ENCODE measurements around the gene COL3A1.

The COL3A1 gene

GRCh38 chr2:188983427-188984064 is 9.4 kb downstream of the COL3A1 start:
- Histone ChIP-seq H3K36me3 (ENCODE audit: insufficient read depth, insufficient read length, low read length) (no peaks in the 10 kb centered on the region), H3K27me3 (ENCODE audit: insufficient read depth, insufficient read length) (no peaks in the 10 kb centered on the region), H3K4me3 (ENCODE audit: insufficient read length, low read depth) (no peak overlapping the region), H3K9ac (ENCODE audit: insufficient read length, low read depth) (no peak overlapping the region), H3K4me1 (ENCODE audit: insufficient read depth, insufficient read length) (no peaks in the 10 kb centered on the region), H3K9me3 (ENCODE audit: insufficient read depth, low read length) (no peaks in the 10 kb centered on the region)
- TF ChIP-seq ZNF274 (IDR thresholded peaks at IDR 0.05; ENCODE audit: low read depth, low read length), result no peak
- no peak for TF ChIP-seq SUZ12 (IDR thresholded peaks at IDR 0.05; ENCODE audit: extremely low read depth, insufficient read depth, insufficient read length)
- no peak for TF ChIP-seq YY1 (IDR thresholded peaks at IDR 0.05; ENCODE audit: insufficient read depth, insufficient read length)
- DNase-seq (ENCODE audit: low read depth, low spot score), result no peak

- Histone ChIP-seq H3K27me3 (ENCODE audit: insufficient read depth, insufficient read length) (no peaks in the 10 kb centered on the region), H3K9me3 (ENCODE audit: insufficient read depth, low read length) (no peaks in the 10 kb centered on the region), H3K4me1 (ENCODE audit: insufficient read depth, insufficient read length) (no peaks in the 10 kb centered on the region), H3K4me3 (ENCODE audit: insufficient read length, low read depth) (no peak overlapping the region), H3K9ac (ENCODE audit: insufficient read length, low read depth) (no peak overlapping the region), H3K36me3 (ENCODE audit: insufficient read depth, insufficient read length, low read length) (no peaks in the 10 kb centered on the region)
- DNase-seq (ENCODE audit: low read depth, low spot score), result no peak
- TF ChIP-seq SUZ12 (IDR thresholded peaks at IDR 0.05; ENCODE audit: extremely low read depth, insufficient read depth, insufficient read length) (no peak), ZNF274 (IDR thresholded peaks at IDR 0.05; ENCODE audit: low read depth, low read length) (no peak), YY1 (IDR thresholded peaks at IDR 0.05; ENCODE audit: insufficient read depth, insufficient read length) (no peak)
Measured at GRCh38 chr2:188984065-188984491, 9.9 kb downstream of the COL3A1 start.

GRCh38 chr2:188984680-188985079 is 10.5 kb downstream of the COL3A1 start:
- DNase-seq (ENCODE audit: low read depth, low spot score), result no peak
- Histone ChIP-seq H3K27me3 (ENCODE audit: insufficient read depth, insufficient read length) (no peaks in the 10 kb centered on the region), H3K9ac (ENCODE audit: insufficient read length, low read depth) (no peak overlapping the region), H3K4me3 (ENCODE audit: insufficient read length, low read depth) (no peak overlapping the region), H3K36me3 (ENCODE audit: insufficient read depth, insufficient read length, low read length) (no peaks in the 10 kb centered on the region), H3K4me1 (ENCODE audit: insufficient read depth, insufficient read length) (no peaks in the 10 kb centered on the region), H3K9me3 (ENCODE audit: insufficient read depth, low read length) (no peaks in the 10 kb centered on the region)
- no peak for TF ChIP-seq YY1 (IDR thresholded peaks at IDR 0.05; ENCODE audit: insufficient read depth, insufficient read length)
- TF ChIP-seq ZNF274 (IDR thresholded peaks at IDR 0.05; ENCODE audit: low read depth, low read length), result no peak
- no peak for TF ChIP-seq SUZ12 (IDR thresholded peaks at IDR 0.05; ENCODE audit: extremely low read depth, insufficient read depth, insufficient read length)

- H3K9ac ChIP-seq (ENCODE audit: insufficient read length, low read depth), result no peak overlapping the region
- H3K9me3 ChIP-seq (ENCODE audit: insufficient read depth, low read length), result no peaks in the 10 kb centered on the region
- no peak for TF ChIP-seq YY1 (IDR thresholded peaks at IDR 0.05; ENCODE audit: insufficient read depth, insufficient read length)
- no peak for TF ChIP-seq ZNF274 (IDR thresholded peaks at IDR 0.05; ENCODE audit: low read depth, low read length)
- no peak for TF ChIP-seq SUZ12 (IDR thresholded peaks at IDR 0.05; ENCODE audit: extremely low read depth, insufficient read depth, insufficient read length)
- DNase-seq (ENCODE audit: low read depth, low spot score), result no peak
- H3K4me1 ChIP-seq (ENCODE audit: insufficient read depth, insufficient read length), result no peaks in the 10 kb centered on the region
- no peaks in the 10 kb centered on the region for H3K27me3 ChIP-seq (ENCODE audit: insufficient read depth, insufficient read length)
- H3K36me3 ChIP-seq (ENCODE audit: insufficient read depth, insufficient read length, low read length), result no peaks in the 10 kb centered on the region
- H3K4me3 ChIP-seq (ENCODE audit: insufficient read length, low read depth), result no peak overlapping the region
Measured at GRCh38 chr2:188986839-188987238, 12.7 kb downstream of the COL3A1 start.

GRCh38 chr2:188993247-188993646 is 19.1 kb downstream of the COL3A1 start:
- TF ChIP-seq YY1 (IDR thresholded peaks at IDR 0.05; ENCODE audit: insufficient read depth, insufficient read length) (no peak), ZNF274 (IDR thresholded peaks at IDR 0.05; ENCODE audit: low read depth, low read length) (no peak), SUZ12 (IDR thresholded peaks at IDR 0.05; ENCODE audit: extremely low read depth, insufficient read depth, insufficient read length) (no peak)
- H3K4me3 ChIP-seq (ENCODE audit: insufficient read length, low read depth), result no peak overlapping the region
- no peaks in the 10 kb centered on the region for H3K36me3 ChIP-seq (ENCODE audit: insufficient read depth, insufficient read length, low read length)
- H3K9me3 ChIP-seq (ENCODE audit: insufficient read depth, low read length), result no peaks in the 10 kb centered on the region
- no peak overlapping the region for H3K9ac ChIP-seq (ENCODE audit: insufficient read length, low read depth)
- no peak for DNase-seq (ENCODE audit: low read depth, low spot score)
- no peaks in the 10 kb centered on the region for H3K4me1 ChIP-seq (ENCODE audit: insufficient read depth, insufficient read length)
- no peaks in the 10 kb centered on the region for H3K27me3 ChIP-seq (ENCODE audit: insufficient read depth, insufficient read length)

- no peak overlapping the region for H3K4me3 ChIP-seq (ENCODE audit: insufficient read length, low read depth)
- H3K4me1 ChIP-seq (ENCODE audit: insufficient read depth, insufficient read length), result no peaks in the 10 kb centered on the region
- H3K9ac ChIP-seq (ENCODE audit: insufficient read length, low read depth), result no peak overlapping the region
- H3K36me3 ChIP-seq (ENCODE audit: insufficient read depth, insufficient read length, low read length), result no peaks in the 10 kb centered on the region
- TF ChIP-seq ZNF274 (IDR thresholded peaks at IDR 0.05; ENCODE audit: low read depth, low read length), result no peak
- TF ChIP-seq YY1 (IDR thresholded peaks at IDR 0.05; ENCODE audit: insufficient read depth, insufficient read length), result no peak
- no peak for TF ChIP-seq SUZ12 (IDR thresholded peaks at IDR 0.05; ENCODE audit: extremely low read depth, insufficient read depth, insufficient read length)
- no peak for DNase-seq (ENCODE audit: low read depth, low spot score)
- H3K27me3 ChIP-seq (ENCODE audit: insufficient read depth, insufficient read length), result no peaks in the 10 kb centered on the region
- no peaks in the 10 kb centered on the region for H3K9me3 ChIP-seq (ENCODE audit: insufficient read depth, low read length)
Measured at GRCh38 chr2:188997263-188997662, 23.1 kb downstream of the COL3A1 start.

GRCh38 chr2:189000221-189000620 is 26.0 kb downstream of the COL3A1 start:
- Histone ChIP-seq H3K27me3 (ENCODE audit: insufficient read depth, insufficient read length) (no peaks in the 10 kb centered on the region), H3K4me1 (ENCODE audit: insufficient read depth, insufficient read length) (no peaks in the 10 kb centered on the region), H3K4me3 (ENCODE audit: insufficient read length, low read depth) (no peak overlapping the region), H3K36me3 (ENCODE audit: insufficient read depth, insufficient read length, low read length) (no peaks in the 10 kb centered on the region), H3K9me3 (ENCODE audit: insufficient read depth, low read length) (no peaks in the 10 kb centered on the region), H3K9ac (ENCODE audit: insufficient read length, low read depth) (no peak overlapping the region)
- TF ChIP-seq YY1 (IDR thresholded peaks at IDR 0.05; ENCODE audit: insufficient read depth, insufficient read length) (no peak), SUZ12 (IDR thresholded peaks at IDR 0.05; ENCODE audit: extremely low read depth, insufficient read depth, insufficient read length) (no peak), ZNF274 (IDR thresholded peaks at IDR 0.05; ENCODE audit: low read depth, low read length) (no peak)
- no peak for DNase-seq (ENCODE audit: low read depth, low spot score)
